IPS DF 6.9 (cell line): ENCODE data around the gene EID1.
"Not testable (repeated sequence)": the region's sequence is repeated elsewhere in the genome, so short reads cannot be mapped to it uniquely, and the experiment has no call there.

Experiments
- DNase-seq: peaks from one replicate; pipeline ENCODE4 v3.0.0-alpha.2; 2013; ENCODE audit warnings: low read depth, low spot score
- H3K27ac ChIP-seq: one replicate; pipeline ENCODE4 v1.5.1; 2013; ENCODE audit warnings: low read length, control low read depth
- H3K27me3 ChIP-seq: 2 replicates; pipeline ENCODE4 v1.6.1; 2013; ENCODE audit warnings: mild to moderate bottlenecking, low read length; ENCODE audit not compliant: control insufficient read depth, insufficient read depth
- H3K36me3 ChIP-seq: 2 replicates; pipeline ENCODE4 v1.6.1; 2013; ENCODE audit warnings: low read length; ENCODE audit not compliant: control insufficient read depth, insufficient read depth
- H3K4me1 ChIP-seq: 2 replicates; pipeline ENCODE4 v1.6.1; 2013; ENCODE audit warnings: low read length; ENCODE audit not compliant: control insufficient read depth, insufficient read depth
- H3K4me3 ChIP-seq: 2 replicates; pipeline ENCODE4 v1.5.1; 2013; ENCODE audit warnings: mild to moderate bottlenecking, low read length
- H3K9me3 ChIP-seq: 2 replicates; pipeline ENCODE4 v1.6.1; 2013; ENCODE audit warnings: low read length, inconsistent platforms; ENCODE audit not compliant: control insufficient read depth, insufficient read depth
- WGBS: extraction: QIAGEN DNeasy Blood & Tissue Kit; methylation state at CpG from one replicate; pipeline ENCODE4 v1.1.7; 2013; ENCODE audit warnings: mixed read lengths, missing lambda C conversion rate; ENCODE audit not compliant: insufficient read length, insufficient coverage; 5-methylcytosine and 5-hydroxymethylcytosine counted together

Gene EID1

GRCh38 chr15:48905847-48906246 is 27.9 kb downstream of the EID1 start:
- Histone ChIP-seq H3K9me3 (no peaks in the 10 kb centered on the region), H3K27ac (no peak overlapping the region), H3K4me3 (no peak overlapping the region), H3K36me3 (no peaks in the 10 kb centered on the region), H3K4me1 (no peaks in the 10 kb centered on the region), H3K27me3 (no peaks in the 10 kb centered on the region; the same call in 1 of the 2 replicates)
- no peak for DNase-seq
- no CpG with 5 or more reads among the region's 1 CpG for WGBS

GRCh38 chr15:48909313-48909712 is 31.4 kb downstream of the EID1 start:
- not testable (repeated sequence) for H3K4me3 ChIP-seq, H3K27me3 ChIP-seq, H3K36me3 ChIP-seq, DNase-seq, H3K4me1 ChIP-seq, H3K27ac ChIP-seq, H3K9me3 ChIP-seq
- no CpG with 5 or more reads among the region's 2 CpGs for WGBS

GRCh38 chr15:48910554-48910953 is 32.6 kb downstream of the EID1 start:
- not testable (repeated sequence) for H3K36me3 ChIP-seq, DNase-seq, H3K27ac ChIP-seq, H3K4me3 ChIP-seq, H3K9me3 ChIP-seq, H3K27me3 ChIP-seq, H3K4me1 ChIP-seq
- WGBS, result no CpG with 5 or more reads among the region's 2 CpGs

GRCh38 chr15:48913141-48913540 is 35.2 kb downstream of the EID1 start:
- H3K27ac ChIP-seq, result no peak overlapping the region
- WGBS, result no CpG with 5 or more reads among the region's 4 CpGs
- no peaks in the 10 kb centered on the region for H3K27me3 ChIP-seq
- no peak overlapping the region for H3K4me3 ChIP-seq
- no peaks in the 10 kb centered on the region for H3K4me1 ChIP-seq
- DNase-seq, result no peak
- no peaks in the 10 kb centered on the region for H3K9me3 ChIP-seq
- H3K36me3 ChIP-seq, result no peaks in the 10 kb centered on the region

GRCh38 chr15:48914717-48915116 is 36.8 kb downstream of the EID1 start:
- no peaks in the 10 kb centered on the region for H3K4me1 ChIP-seq

GRCh38 chr15:48915861-48916260 is 37.9 kb downstream of the EID1 start:
- DNase-seq, result no peak
- Histone ChIP-seq H3K4me3 (no peak overlapping the region), H3K9me3 (no peaks in the 10 kb centered on the region), H3K27me3 (no peaks in the 10 kb centered on the region), H3K27ac (no peak overlapping the region), H3K4me1 (no peaks in the 10 kb centered on the region), H3K36me3 (no peaks in the 10 kb centered on the region)
- no CpG with 5 or more reads among the region's 3 CpGs for WGBS

More at GRCh38 chr15:48914717-48915116, 36.8 kb downstream of the EID1 start:
- no peak for DNase-seq
- H3K9me3 ChIP-seq, result no peaks in the 10 kb centered on the region
- no peaks in the 10 kb centered on the region for H3K36me3 ChIP-seq
- H3K27me3 ChIP-seq, result no peaks in the 10 kb centered on the region
- H3K4me3 ChIP-seq, result no peak overlapping the region
- WGBS, result no CpG with 5 or more reads among the region's 3 CpGs
- H3K27ac ChIP-seq, result no peak overlapping the region

GRCh38 chr15:48916721-48917120 is 38.8 kb downstream of the EID1 start:
- Histone ChIP-seq H3K4me1 (no peaks in the 10 kb centered on the region), H3K36me3 (no peaks in the 10 kb centered on the region), H3K27ac (no peak overlapping the region), H3K27me3 (no peaks in the 10 kb centered on the region), H3K9me3 (no peaks in the 10 kb centered on the region), H3K4me3 (no peak overlapping the region)
- no CpG with 5 or more reads among the region's 3 CpGs for WGBS
- DNase-seq, result no peak

GRCh38 chr15:48922046-48922445 is 44.1 kb downstream of the EID1 start:
- H3K9me3 ChIP-seq, result no peaks in the 10 kb centered on the region
- H3K27ac ChIP-seq, result no peak overlapping the region
- H3K4me1 ChIP-seq, result no peaks in the 10 kb centered on the region
- no peaks in the 10 kb centered on the region for H3K36me3 ChIP-seq
- WGBS, result 100% methylated on average over 1 of the region's 2 CpGs
- no peak for DNase-seq
- no peaks in the 10 kb centered on the region for H3K27me3 ChIP-seq
- no peak overlapping the region for H3K4me3 ChIP-seq

- Histone ChIP-seq H3K27ac (no peak overlapping the region), H3K27me3 (no peaks in the 10 kb centered on the region), H3K4me1 (no peaks in the 10 kb centered on the region), H3K4me3 (no peak overlapping the region), H3K9me3 (no peaks in the 10 kb centered on the region), H3K36me3 (no peaks in the 10 kb centered on the region)
- DNase-seq, result no peak
- no CpG with 5 or more reads among the region's 5 CpGs for WGBS
These were observed 46.8 kb downstream of the EID1 start for GRCh38 chr15:48924528-48925393.

GRCh38 chr15:48925714-48926223 is 47.8 kb downstream of the EID1 start:
- H3K4me3 ChIP-seq, result no peak overlapping the region
- H3K9me3 ChIP-seq, result no peaks in the 10 kb centered on the region
- no peak for DNase-seq
- H3K4me1 ChIP-seq, result no peaks in the 10 kb centered on the region
- no peaks in the 10 kb centered on the region for H3K36me3 ChIP-seq
- H3K27ac ChIP-seq, result no peak overlapping the region
- no CpG with 5 or more reads among the region's 9 CpGs for WGBS
- no peaks in the 10 kb centered on the region for H3K27me3 ChIP-seq
